ENCODE results near the gene DISP1. TPM values are rescaled to one million over a fixed set of nuclear protein-coding genes. Genes with fewer than 3 reads are reported as not detected.

The DISP1 gene
- total RNA-seq, 1 experiment from 2014 or later, result 6.6 TPM

- ChIA-PET CTCF (no interaction called here), POLR2A (no interaction called here)
- Histone ChIP-seq H3K9me3 (no peaks in the 10 kb centered on the region), H3K4me3 (ENCODE audit: low read depth, low read length) (no peak overlapping the region), H3K27me3 (replicated peaks; ENCODE audit: control insufficient read depth, insufficient read depth, low read length) (no peaks in the 10 kb centered on the region), H3K4me1 (no peaks in the 10 kb centered on the region), H3K36me3 (ENCODE audit: control insufficient read depth, insufficient read depth, low read length) (no peaks in the 10 kb centered on the region)
- no peaks in the 10 kb centered on the region for H3K9me3 Mint-ChIP-seq (ENCODE audit: unreplicated experiment)
- DNase-seq, result no peak
- no peaks in the 10 kb centered on the region for H3K27me3 Mint-ChIP-seq (ENCODE audit: insufficient read depth, unreplicated experiment)
- TF ChIP-seq, protein P1, sequence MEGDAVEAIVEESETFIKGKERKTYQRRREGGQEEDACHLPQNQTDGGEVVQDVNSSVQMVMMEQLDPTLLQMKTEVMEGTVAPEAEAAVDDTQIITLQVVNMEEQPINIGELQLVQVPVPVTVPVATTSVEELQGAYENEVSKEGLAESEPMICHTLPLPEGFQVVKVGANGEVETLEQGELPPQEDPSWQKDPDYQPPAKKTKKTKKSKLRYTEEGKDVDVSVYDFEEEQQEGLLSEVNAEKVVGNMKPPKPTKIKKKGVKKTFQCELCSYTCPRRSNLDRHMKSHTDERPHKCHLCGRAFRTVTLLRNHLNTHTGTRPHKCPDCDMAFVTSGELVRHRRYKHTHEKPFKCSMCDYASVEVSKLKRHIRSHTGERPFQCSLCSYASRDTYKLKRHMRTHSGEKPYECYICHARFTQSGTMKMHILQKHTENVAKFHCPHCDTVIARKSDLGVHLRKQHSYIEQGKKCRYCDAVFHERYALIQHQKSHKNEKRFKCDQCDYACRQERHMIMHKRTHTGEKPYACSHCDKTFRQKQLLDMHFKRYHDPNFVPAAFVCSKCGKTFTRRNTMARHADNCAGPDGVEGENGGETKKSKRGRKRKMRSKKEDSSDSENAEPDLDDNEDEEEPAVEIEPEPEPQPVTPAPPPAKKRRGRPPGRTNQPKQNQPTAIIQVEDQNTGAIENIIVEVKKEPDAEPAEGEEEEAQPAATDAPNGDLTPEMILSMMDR (IDR thresholded peaks at IDR 0.05; ENCODE audit: insufficient read depth in 1 of 2, low read depth in 1 of 2, low read length in 1 of 2, severe bottlenecking in 1 of 2, unreplicated experiment in 1 of 2), result no peak
- no peak overlapping the region for H3K27ac Mint-ChIP-seq (ENCODE audit: unreplicated experiment)
- intact Hi-C loops (cut with micrococcal nuclease; ENCODE audit: unreplicated experiment), result no loop called here
- no peak overlapping the region for H3K4me3 Mint-ChIP-seq (ENCODE audit: unreplicated experiment)
- no TSS peak for BruUV-seq (replicated peaks)
- H3K4me1 Mint-ChIP-seq (ENCODE audit: low read depth, unreplicated experiment), result peaks cover 8% of the 10 kb centered on the region
- no peaks in the 10 kb centered on the region for H3K36me3 Mint-ChIP-seq (ENCODE audit: insufficient read depth, unreplicated experiment)
Observed at GRCh38 chr1:222787729-222788128, 27.1 kb upstream of the DISP1 start.

GRCh38 chr1:222788402-222789156 is 26.3 kb upstream of the DISP1 start:
- Mint-ChIP-seq H3K9me3 (ENCODE audit: unreplicated experiment) (no peaks in the 10 kb centered on the region), H3K27ac (ENCODE audit: unreplicated experiment) (no peak overlapping the region), H3K27me3 (ENCODE audit: insufficient read depth, unreplicated experiment) (no peaks in the 10 kb centered on the region), H3K4me3 (ENCODE audit: unreplicated experiment) (no peak overlapping the region), H3K36me3 (ENCODE audit: insufficient read depth, unreplicated experiment) (no peaks in the 10 kb centered on the region), H3K4me1 (ENCODE audit: low read depth, unreplicated experiment) (peaks cover 16% of the 10 kb centered on the region)
- no peaks in the 10 kb centered on the region for H3K9me3 ChIP-seq
- no peak for DNase-seq
- ChIA-PET POLR2A (no interaction called here), CTCF (no interaction called here)
- 0 out of 2 replicates have a peak, but pooled peaks cover 4% of the 10 kb centered on the region for H3K4me1 ChIP-seq
- intact Hi-C loops (cut with micrococcal nuclease; ENCODE audit: unreplicated experiment), result no loop called here
- no peaks in the 10 kb centered on the region for H3K27me3 ChIP-seq (replicated peaks; ENCODE audit: control insufficient read depth, insufficient read depth, low read length)
- BruUV-seq (replicated peaks), result no TSS peak
- TF ChIP-seq, protein P1 (IDR thresholded peaks at IDR 0.05; ENCODE audit: insufficient read depth in 1 of 2, low read depth in 1 of 2, low read length in 1 of 2, severe bottlenecking in 1 of 2, unreplicated experiment in 1 of 2), result no peak
- no peaks in the 10 kb centered on the region for H3K36me3 ChIP-seq (ENCODE audit: control insufficient read depth, insufficient read depth, low read length)
- no peak overlapping the region for H3K4me3 ChIP-seq (ENCODE audit: low read depth, low read length)

DNA sequence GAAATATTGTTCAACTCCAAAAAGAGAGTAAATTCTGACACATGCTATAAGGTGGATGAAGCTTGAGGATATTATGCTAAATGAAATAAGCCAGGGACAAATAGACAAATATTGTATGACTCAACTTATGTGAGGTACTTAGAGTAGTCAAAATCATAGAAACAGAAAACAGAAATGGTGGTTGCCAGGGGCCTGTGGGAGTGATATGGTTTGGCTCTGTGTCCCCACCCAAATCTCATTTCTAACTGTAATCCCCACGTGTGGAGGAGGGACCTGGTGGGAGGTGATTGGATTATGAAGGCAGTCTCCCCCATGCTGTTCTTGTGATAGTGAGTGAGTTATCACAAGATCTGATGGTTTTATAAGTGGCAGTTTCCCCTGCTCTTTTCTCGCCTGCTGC is 24.7 kb upstream of the DISP1 start:
- Mint-ChIP-seq H3K9me3 (ENCODE audit: unreplicated experiment) (no peaks in the 10 kb centered on the region), H3K4me1 (ENCODE audit: low read depth, unreplicated experiment) (peaks cover 19% of the 10 kb centered on the region), H3K4me3 (ENCODE audit: unreplicated experiment) (no peak overlapping the region), H3K27me3 (ENCODE audit: insufficient read depth, unreplicated experiment) (no peaks in the 10 kb centered on the region), H3K36me3 (ENCODE audit: insufficient read depth, unreplicated experiment) (no peaks in the 10 kb centered on the region), H3K27ac (ENCODE audit: unreplicated experiment) (no peak overlapping the region)
- DNase-seq, result no peak
- POLR2A ChIA-PET, result no interaction called here
- CTCF ChIA-PET, result no interaction called here
- TF ChIP-seq, protein P1 (IDR thresholded peaks at IDR 0.05; ENCODE audit: insufficient read depth in 1 of 2, low read depth in 1 of 2, low read length in 1 of 2, severe bottlenecking in 1 of 2, unreplicated experiment in 1 of 2), result no peak
- Histone ChIP-seq H3K36me3 (ENCODE audit: control insufficient read depth, insufficient read depth, low read length) (no peaks in the 10 kb centered on the region), H3K9me3 (no peaks in the 10 kb centered on the region), H3K4me3 (ENCODE audit: low read depth, low read length) (no peak overlapping the region), H3K27me3 (replicated peaks; ENCODE audit: control insufficient read depth, insufficient read depth, low read length) (no peaks in the 10 kb centered on the region), H3K4me1 (0 out of 2 replicates have a peak, but pooled peaks cover 4% of the 10 kb centered on the region)
- intact Hi-C loops (cut with micrococcal nuclease; ENCODE audit: unreplicated experiment), result loop anchor here (5.0 kb wide), 1 partner anchor 117 kb away; no protein-coding TSS in a partner anchor
- no TSS peak for BruUV-seq (replicated peaks)

Data from Caco-2 (cell line).